GM19395 (cell line): ENCODE results near the gene XPO4.
"Not testable (repeated sequence)": the region's sequence is repeated elsewhere in the genome, so short reads cannot be mapped to it uniquely, and the experiment has no call there.

Experiments used
- ATAC-seq: cut with Tn5 transposase; IDR thresholded peaks from one replicate; pipeline ENCODE4 v1.9.1; 2021; ENCODE audit warnings: mild to moderate bottlenecking, moderate library complexity; ENCODE audit not compliant: unreplicated experiment

The XPO4 gene

DNA sequence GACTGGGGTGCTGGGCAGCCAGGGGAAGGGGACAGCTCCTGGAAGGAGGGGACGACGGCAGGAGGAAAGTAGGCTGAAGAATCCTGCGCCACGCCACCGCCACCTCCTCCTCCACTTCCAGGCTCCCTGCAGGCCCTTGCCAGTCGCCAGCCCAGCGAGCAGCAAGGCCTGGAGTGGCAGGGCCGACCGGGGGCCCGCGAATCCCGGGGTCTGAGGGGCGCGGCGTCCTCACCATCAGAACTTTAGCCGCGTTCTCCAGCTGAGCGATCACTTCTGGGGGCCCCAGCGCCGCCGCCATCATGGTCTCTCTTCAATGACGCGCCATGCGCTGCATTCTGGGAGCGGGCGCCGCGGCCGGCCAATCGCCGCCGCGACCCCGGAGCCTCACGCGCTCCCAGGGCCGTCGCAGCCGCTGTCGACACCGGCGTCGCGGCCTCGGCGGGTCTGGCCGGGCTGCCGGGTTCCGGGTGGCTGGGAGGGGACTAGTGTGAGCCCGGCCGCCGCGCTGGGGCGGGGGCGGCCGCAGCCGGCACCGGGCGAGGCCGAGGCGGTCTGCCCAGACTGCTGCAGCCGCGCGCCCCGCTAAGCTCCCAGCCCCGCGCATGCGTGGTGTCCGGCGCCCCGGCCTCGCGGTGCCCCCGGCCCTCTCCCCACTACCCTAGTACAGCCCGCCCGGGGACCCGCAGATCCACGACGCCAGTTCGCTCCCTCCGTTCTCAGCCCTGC lies at the start of gene XPO4:
Gene XPO4 (minus strand): TSS at position 309 of the 726 bp plus-strand sequence. CDS start 8 bp downstream, at position 301.
- peak; percentile 94 for ATAC-seq

DNA sequence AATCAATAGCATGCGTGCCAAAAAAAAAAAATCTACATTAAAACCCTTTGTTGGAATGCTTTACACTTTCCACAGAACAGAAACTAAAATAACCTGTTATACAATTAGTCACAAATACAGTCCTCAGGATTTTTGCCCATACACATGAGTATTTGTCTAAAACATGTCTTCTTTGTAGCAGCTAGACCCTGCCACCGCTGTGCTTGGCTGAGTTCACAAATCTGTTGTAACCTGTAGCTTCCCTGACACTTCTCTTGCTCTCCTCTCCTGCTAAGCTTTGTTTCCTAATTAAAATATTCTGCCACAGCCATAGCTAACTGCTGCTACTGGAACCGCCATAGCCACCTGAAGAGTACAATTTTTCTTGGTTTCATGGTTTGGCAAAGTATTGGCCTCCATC lies 45.5 kb upstream of the XPO4 start:
- ATAC-seq, result not testable (repeated sequence)

DNA sequence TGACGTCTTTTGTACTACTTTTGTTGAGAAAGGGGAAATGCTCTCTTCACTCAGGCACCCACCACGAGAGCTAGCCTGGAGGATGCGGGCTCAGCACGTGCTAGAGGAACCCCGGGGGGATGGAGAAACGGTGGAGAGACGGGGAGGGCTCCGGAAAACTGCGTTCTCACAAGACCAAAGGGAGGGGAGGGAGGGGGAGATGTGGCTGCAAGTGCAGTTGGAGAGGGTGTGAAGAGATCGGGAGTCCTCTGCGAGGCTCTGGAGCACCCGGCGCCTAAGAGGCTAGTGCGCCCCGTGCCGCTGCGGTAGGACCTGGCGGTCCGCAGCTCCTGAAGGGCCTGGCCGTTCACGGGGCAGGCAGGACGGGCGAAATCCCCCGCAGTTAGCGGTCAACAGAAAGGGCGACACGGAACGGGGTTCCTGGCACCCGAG lies 43.4 kb upstream of the XPO4 start:
- no peak for ATAC-seq

DNA sequence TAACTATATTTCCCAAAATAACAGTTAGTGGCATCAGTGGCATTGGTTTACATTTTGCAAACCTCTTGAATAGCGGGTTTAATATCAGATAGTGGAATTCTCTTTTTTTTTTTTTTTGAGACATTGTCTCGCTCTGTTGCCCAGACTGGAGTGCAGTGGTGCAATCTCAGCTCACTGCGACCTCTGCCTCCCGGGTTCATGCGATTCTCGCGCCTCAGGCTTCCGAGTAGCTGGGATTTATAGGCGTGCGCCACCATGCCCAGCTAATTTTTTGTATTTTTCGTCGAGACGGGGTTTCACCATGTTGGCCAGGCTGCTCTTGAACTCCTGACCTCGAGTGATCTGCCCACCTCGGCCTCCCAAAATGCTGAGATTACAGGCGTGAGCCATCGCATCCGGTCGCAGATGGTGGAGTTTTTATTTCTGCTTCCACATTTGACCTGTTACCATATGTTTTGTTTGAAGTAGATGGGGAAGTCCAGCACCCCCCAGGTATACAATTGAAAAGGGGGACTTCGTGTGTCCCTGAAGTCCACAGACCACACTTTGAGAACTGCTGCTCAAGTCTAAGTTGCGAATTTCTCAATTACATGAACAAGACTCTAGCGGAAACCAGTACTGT lies 40.5 kb upstream of the XPO4 start:
- ATAC-seq, result no peak

DNA sequence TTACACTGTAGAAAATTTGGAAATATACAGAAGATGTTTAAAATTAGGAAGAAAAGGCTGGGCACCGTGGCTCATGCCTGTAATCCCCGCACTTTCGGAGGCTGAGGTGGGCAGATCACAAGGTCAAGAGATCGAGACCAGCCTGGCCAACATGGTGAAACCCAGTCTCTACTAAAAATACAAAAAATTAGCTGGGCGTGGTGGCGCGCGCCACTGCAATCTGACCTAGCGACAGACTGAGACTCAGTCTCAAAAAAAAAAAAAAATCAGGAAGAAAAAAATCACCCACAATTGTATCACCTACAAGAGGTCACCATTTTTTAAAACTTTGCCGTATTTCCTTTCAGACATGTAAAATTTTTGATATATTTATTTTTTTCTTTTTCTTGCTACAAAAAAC lies 38.0 kb upstream of the XPO4 start:
- not testable (repeated sequence) for ATAC-seq

DNA sequence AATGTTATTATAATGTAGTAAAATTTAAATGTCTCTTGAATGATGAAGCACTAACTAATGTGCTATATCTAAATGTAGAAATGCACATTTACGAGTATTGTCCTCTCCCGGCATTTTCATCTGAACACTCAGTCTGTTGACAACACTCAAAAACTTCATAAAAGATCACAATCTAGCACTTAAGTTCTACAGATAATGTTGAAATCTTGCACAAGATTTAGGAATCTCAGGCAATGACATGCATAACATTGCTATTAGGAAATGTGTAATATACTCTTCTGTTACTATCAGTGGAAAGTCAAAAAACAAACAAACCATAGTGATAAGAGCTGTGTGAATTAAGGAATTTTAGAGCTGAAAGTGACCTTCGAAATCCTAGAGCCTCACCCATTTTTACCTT lies 37.5 kb upstream of the XPO4 start:
- no peak for ATAC-seq

DNA sequence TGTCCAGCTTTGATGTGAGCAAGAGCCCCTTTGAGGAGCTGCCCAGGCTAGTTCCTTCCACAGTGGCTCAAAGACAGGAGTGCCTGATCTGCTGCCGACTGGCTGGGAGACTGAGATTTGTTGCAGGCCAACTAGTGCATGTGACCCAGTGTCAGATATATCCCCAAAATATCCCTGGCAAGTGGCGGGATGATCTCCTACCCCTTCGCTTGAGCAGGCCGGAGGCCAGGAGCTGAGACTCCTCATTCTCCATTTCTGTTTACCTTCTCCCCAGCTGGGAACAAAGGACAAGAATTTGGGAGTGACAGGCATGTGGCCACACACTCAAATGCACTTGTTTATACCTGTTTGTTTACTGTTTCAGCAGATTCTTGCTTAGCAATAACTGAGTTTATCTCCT lies 37.1 kb upstream of the XPO4 start:
- ATAC-seq, result no peak

DNA sequence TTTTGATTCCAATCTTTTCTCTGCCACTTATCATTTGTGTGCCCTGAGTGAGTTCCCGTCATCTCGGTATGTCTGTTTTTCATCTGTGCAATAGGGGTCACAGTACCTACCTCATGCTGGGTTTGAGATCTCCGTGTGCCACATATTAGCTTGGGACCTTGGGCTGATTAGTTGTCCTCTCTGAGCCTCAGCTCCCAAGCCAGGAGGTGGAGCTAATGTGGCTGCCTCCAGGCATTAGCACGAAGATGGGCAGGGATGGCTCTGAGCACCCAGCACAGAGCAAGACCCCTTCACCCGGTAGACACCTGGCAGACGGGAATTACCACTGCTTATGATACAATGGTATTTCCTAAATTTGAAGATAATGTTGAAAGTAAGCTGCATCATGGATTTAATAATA lies 35.8 kb upstream of the XPO4 start:
- ATAC-seq, result no peak

DNA sequence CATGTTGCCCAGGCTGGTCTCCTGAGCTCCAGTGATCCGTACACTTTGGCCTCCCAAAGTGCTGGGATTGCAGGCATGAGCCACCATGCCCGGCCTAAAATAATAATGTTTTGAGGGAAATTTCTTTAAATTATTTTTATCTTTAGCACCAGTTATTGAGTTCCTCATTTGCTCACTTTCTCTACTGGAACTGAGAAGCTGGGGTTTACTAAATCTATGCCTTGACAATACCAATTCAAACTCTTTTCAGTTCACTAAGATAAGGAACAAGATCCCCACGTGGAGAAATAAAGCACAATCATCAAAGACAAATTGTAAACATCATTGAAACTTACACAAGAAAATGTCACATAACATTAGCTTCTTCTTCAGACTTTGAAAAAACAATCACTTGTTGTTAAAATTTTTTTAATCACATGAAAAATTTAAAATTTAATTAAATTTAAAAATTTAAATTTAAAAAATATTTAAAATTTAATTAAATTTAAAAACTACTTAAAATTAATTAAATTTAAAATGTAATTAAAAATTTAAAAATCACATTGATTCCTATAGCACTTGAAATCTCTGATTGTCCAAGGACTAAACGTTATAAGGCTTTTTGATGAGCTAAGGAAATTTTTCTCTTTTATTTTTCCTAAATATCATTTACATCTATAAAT lies 25.2 kb upstream of the XPO4 start:
- ATAC-seq, result no peak

DNA sequence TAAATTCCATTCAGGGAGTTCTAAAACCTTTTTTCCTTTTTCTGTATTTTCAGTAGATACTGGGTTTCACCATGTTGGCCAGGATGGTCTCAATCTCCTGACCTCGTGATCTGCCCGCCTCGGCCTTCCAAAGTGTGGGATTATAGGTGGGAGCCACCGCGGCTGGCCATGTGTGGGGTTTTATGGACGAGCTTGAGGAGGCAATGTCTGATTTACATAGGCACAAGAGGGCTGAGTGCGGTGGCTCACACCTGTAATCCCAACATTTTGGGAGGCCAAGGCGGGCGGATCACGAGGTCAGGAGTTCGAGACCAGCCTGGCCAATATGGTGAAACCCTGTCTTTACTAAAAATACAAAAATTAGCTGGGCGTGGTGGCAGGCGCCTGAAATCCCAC lies 22.8 kb upstream of the XPO4 start:
- not testable (repeated sequence) for ATAC-seq

DNA sequence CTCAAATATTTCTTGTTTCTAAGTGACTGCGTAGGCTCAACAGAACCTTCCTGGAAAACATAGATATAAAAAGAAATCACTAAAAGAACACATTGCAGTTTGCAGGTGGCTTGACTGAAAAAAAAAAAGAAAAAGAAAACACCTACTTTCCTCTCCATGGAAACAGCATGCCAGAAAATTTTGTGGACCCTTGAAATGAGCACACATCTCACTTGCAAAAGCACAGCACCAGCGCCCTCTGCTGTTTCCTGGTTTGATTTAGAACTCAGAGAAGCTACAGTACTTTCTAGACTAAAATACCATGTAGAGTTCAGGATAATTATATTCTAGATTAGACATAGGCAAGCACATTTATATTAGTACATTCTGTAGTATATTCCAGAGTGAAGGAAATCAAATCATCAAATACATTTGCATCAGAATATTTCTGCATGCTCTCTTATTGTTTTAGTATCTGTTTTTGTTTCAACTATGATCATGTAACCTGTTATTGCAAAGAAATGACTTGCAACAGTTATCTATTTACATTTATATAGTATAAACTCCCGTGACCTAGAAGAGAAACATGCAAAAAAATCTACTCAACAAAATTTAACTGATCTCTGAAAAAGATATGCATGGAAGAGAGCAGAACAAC lies 22.3 kb upstream of the XPO4 start:
- ATAC-seq, result no peak

DNA sequence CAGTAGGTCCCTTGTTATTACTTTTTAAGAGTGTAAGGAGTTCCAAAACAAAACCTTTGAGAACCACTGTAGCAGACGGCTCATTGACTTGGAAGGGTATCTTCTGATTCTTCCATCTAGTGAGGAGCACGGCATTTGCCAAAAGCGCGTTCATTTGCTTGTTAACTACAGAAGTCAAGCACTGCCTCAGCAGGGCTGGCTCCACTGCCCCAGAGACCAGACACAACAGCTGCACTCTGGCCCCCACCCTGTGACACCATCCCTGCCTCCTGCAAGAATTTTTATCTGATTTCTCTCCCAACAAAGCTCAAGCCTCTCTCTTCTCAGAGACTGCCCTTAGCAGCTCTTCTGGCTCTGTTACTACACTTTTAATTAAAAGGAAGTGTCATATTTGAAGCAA lies 20.7 kb upstream of the XPO4 start:
- no peak for ATAC-seq

DNA sequence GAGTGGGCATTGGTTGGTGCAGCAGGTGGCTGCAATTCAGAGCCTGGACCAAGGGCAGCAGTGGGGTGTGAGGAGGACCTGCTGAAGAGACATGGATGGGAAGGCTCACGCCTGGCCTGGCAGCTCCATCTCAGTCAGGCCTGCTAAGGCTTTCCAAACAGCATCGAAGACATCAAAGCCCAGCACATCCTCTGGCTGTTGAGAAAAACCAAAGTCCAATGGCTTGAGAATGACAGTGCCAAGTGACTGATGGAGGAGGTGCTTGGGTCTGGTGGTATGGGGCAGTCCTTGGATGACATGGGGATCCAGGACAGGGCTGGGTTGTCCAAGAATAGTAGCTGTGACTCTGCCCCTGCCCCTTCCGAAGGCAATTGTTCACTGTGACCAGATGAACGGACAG lies 19.0 kb upstream of the XPO4 start:
- no peak for ATAC-seq

DNA sequence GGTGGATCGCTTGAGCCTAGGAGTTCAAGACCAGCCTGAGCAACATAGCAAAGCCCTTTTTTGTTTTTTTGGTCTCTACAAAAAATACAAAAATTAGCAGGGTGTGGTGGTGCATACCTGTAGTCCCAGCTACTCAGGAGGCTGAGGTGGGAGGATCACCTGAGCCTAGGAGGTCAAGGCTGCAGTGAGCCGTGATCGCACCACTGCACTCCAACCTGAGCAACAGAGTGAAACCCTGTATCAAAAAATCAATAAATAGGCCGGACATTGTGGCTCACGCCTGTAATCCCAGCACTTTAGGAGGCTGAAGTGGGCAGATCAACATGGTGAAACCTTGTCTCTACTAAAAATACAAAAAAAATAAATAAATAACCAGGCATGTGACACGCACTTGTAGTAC lies 13.1 kb upstream of the XPO4 start:
- ATAC-seq, result not testable (repeated sequence)

DNA sequence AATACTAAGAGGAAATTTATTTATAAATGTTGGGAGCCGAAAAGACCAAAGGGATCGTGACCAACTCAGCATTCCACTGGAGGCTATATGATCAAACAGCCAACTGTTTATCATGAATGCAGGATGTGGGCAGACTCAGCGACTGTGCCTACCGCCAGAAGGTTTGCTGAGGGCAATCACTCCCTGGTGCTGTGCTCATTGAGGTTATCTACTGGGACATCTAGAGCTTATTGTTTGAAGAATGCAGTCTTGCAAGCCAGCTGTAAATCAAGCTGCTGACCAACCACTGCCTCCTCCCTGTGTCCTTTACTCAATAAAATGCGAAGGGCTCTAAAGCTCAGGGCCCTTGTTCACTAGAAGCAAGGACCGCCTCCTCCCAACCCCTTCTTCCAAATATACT lies 8.5 kb upstream of the XPO4 start:
- no peak for ATAC-seq

DNA sequence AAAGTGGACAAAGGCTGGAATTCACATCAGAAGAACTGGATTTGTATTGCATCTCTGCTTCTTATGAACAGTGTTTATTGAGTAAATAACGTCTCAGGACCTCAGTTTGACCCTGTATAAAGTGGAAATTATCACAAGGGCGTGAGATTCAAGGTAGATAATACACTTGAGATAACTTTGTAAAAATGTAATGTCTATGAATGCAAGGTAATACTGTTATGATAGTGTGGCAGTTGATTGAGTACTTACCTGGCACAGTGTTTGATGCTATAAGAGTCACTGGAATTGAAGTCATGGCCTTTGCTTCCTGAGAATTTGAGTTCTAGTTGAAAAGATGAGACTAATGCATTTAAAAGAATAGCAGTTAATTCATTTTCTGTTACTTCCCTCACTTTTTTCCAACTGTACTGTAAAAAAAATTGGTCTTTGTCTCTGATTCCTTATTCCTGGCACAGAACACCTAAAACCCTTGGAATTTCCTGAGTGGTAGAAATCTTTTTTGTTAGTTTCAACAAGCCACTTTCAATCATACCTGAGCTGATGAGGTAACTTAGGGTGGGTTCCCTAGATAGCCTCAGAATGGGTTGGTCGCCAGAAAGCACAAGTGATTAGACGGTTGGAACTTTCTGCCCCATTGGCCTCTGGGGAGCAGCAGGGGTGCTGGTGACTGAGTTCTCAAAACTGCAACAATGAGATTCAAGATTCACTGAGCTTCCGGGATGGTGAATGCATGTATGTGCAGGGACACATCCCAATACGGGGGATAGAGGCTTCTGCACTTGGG lies 6.4 kb upstream of the XPO4 start:
- no peak for ATAC-seq

DNA sequence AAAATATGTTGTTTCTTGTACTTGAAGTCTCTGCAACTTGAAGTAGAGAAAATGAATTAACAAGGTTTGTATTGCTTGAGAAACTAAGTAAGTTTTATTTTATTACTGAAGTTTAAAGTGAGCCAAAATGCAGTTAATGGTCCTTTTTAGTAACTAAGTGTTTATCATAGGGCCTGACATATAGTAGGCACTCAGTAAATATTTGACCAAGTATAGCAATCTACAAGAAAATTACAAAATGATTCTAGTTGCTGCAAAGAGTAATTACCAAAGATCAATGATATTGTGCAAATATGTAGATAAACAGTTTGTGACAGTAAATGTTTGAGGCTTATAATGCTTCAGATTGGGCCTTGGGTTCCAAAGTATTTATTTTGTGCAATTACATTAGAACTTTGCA lies 2.4 kb upstream of the XPO4 start:
- no peak for ATAC-seq

DNA sequence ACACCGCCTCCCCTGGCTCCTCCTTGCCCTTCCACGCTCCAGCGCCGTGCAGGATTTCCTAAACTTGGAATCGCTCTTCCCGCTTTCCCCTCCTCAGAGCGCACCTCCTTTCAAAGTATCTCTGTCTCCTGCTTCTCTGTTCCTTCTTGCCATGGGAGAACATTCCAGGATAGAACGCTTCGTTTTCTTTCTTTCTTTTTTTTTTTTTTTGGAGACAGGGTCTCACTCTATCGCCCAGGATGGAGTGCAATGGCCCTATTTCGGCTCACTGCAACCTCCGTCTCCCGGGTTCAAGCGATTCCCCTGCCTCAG lies 574 bp upstream of the XPO4 start:
- no peak for ATAC-seq

DNA sequence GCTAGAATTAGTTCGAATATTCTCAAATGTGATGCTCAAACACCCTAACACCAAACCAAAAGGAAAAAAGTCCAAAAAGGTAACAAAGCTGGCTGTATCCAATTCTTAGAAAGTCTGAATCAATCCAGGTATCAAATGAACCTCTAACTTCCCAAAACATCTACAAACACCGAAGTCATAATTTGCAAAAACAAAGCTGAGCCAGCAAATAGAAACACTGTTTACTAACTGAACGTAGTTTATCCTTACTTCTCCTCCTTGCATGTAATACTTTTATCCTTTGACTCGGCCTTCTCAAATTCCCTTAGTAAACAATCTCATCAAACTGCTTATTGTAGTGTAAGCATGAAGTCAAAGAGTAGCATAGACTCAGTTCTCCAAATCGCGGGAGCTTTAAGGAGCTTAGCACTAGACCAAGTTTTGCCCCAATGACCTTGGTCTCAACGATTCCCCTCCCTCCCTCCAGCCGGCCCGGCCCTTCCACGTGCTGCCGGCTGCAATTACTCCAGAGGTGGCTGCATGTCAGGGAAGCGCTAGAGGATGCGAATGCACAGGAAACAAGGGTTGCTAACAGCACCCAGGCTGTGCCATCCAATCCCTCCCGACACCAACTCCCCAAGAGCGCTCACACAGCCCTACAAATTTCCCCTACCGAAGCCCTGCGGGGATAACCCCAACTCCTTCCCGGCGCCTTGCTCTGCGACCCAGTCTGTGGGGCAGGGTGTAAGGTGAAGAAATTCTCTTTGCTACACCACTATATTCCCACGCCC lies 693 bp downstream of the XPO4 start:
- peak; percentile 47 for ATAC-seq

DNA sequence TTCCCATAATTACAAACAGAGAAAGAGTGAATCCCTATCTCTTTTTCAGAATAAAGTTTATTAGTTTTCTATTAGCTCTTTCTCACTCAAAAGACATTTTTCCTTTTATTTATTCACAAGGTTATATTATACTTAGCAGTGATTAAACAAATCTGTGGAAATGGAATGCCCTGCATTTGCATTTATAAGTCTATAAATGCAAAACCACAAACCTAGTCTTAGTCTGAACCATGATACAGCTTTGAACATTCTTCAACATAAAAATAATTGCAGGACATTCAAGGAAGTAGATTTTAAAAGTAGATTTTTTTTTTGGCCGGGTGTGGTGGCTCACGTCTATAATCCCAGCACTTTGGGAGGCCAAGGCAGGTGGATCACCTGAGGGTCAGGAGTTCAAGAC lies 8.3 kb downstream of the XPO4 start:
- no peak for ATAC-seq
